OCI-LY1 (cell line): ENCODE results near the gene GNG7.
"Not testable (repeated sequence)": the region's sequence is repeated elsewhere in the genome, so short reads cannot be mapped to it uniquely, and the experiment has no call there.

Experiments
- H2AFZ ChIP-seq: fragments of 200-600 bp; sonication (generic), shearing (Covaris generic); 2 replicates; pipeline ENCODE4 v1.6.0; 2014; ENCODE audit warnings: antibody characterized with exemption, mild to moderate bottlenecking, low read length
- H3F3A ChIP-seq: fragments of 200-600 bp; sonication (generic), shearing (Covaris generic); 2 replicates; pipeline ENCODE4 v1.6.0; 2014; ENCODE audit warnings: mild to moderate bottlenecking, antibody characterized with exemption, low read length, moderate library complexity; ENCODE audit not compliant: insufficient read depth
- H3K27ac ChIP-seq: fragments of 200-600 bp; sonication (generic); 2 replicates; pipeline ENCODE4 v1.5.1; 2014; ENCODE audit warnings: low read length, mixed run types, mild to moderate bottlenecking, low read depth; ENCODE audit not compliant: poor library complexity, severe bottlenecking
- H3K27me3 ChIP-seq: fragments of 200-600 bp; sonication (generic); 2 replicates; pipeline ENCODE4 v1.6.0; 2014; ENCODE audit warnings: antibody characterized with exemption, mild to moderate bottlenecking, low read length, moderate library complexity; ENCODE audit not compliant: insufficient read depth
- H3K36me3 ChIP-seq: fragments of 200-600 bp; sonication (generic); 2 replicates; pipeline ENCODE4 v1.6.1; 2014; ENCODE audit warnings: mild to moderate bottlenecking, antibody characterized with exemption, low read length, moderate library complexity, mixed read lengths; ENCODE audit not compliant: insufficient read depth
- H3K4me1 ChIP-seq: fragments of 200-600 bp; sonication (generic); 2 replicates; pipeline ENCODE4 v1.5.1; 2014; ENCODE audit warnings: mild to moderate bottlenecking, low read length, moderate library complexity; ENCODE audit not compliant: insufficient read depth, severe bottlenecking
- H3K4me2 ChIP-seq: fragments of 200-600 bp; sonication (generic), shearing (Covaris generic); 2 replicates; pipeline ENCODE4 v1.6.1; 2014; ENCODE audit warnings: low read length
- H3K4me3 ChIP-seq: fragments of 200-600 bp; sonication (generic); 2 replicates; pipeline ENCODE4 v1.5.1; 2014; ENCODE audit warnings: low read length, low read depth, mild to moderate bottlenecking, mixed read lengths; ENCODE audit not compliant: poor library complexity, severe bottlenecking
- H3K79me2 ChIP-seq: fragments of 200-600 bp; shearing (Covaris generic); 2 replicates; pipeline ENCODE4 v1.6.1; 2016; ENCODE audit warnings: mixed run types, low read length, mixed read lengths; ENCODE audit not compliant: insufficient read depth
- H3K9ac ChIP-seq: fragments of 200-600 bp; sonication (generic), shearing (Covaris generic); 2 replicates; pipeline ENCODE4 v1.6.1; 2014; ENCODE audit warnings: mild to moderate bottlenecking, low read length, mixed read lengths
- H3K9me2 ChIP-seq: fragments of 200-600 bp; sonication (generic), shearing (Covaris generic); 2 replicates; pipeline ENCODE4 v1.6.1; 2014; ENCODE audit warnings: low read depth, mild to moderate bottlenecking, low read length, mixed read lengths
- H3K9me3 ChIP-seq: fragments of 200-600 bp; shearing (Covaris generic); 2 replicates; pipeline ENCODE4 v1.6.1; 2014; ENCODE audit warnings: low read length, mixed read lengths
- H4K20me1 ChIP-seq: fragments of 200-600 bp; sonication (generic), shearing (Covaris generic); 2 replicates; pipeline ENCODE4 v1.6.0; 2016; ENCODE audit warnings: mild to moderate bottlenecking, low read length; ENCODE audit not compliant: insufficient read depth
- EZH2 ChIP-seq: fragments of 200-600 bp; sonication (generic), shearing (Covaris generic); IDR thresholded peaks from 2 replicates; pipeline ENCODE4 v1.8.0; 2017; ENCODE audit warnings: borderline replicate concordance, mixed run types, mild to moderate bottlenecking, antibody characterized with exemption, low read length, moderate library complexity, mixed read lengths
- TF ChIP-seq, protein P1 (sequence below): fragments of 200-600 bp; sonication (generic), shearing (Covaris generic); IDR thresholded peaks from 2 replicates; pipeline ENCODE4 v1.5.1; 2017; ENCODE audit warnings: mild to moderate bottlenecking, antibody characterized with exemption, low read length, moderate library complexity, mixed read lengths

Gene GNG7

DNA sequence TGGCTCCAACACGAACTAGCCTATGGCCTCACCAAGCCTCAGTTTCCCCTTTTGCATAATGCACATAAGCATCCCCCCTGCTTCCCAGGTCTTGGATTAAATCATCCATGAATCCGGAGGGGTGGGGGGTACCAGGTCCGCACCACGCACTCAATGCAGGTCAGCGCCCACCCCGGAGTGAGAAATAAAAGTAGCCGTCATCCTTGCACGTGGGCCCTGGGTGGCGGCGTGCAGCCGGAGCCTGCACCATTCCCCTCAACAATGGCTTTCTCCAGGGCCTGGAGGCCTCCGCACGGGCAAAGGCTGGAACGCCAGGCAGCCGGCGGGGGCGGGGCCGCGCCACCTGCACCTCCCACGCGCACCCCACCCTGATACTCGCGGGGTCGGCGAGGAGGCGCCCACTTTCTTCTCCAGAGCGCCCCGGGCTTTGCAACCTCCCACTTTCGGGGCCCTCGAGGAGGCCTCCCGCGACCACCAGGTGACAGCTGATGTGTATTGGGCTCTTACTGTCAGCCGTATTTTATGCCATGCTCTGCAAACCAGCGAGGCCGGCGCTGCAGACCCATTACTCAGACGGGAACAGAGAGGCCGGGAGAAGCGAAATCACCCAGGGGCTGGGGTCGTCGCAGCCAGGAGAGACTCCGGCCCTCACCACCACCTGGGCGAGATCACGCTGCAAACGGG is 227.3 kb downstream of the GNG7 start:
- Histone ChIP-seq H3K9ac (no peak overlapping the region), H4K20me1 (no peaks in the 10 kb centered on the region), H3K9me3 (no peaks in the 10 kb centered on the region), H3K79me2 (no peaks in the 10 kb centered on the region), H3K27me3 (no peaks in the 10 kb centered on the region; the same call in 1 of the 2 replicates), H3F3A (no peaks in the 10 kb centered on the region), H3K9me2 (no peaks in the 10 kb centered on the region), H3K4me1 (peaks cover 43% of the 10 kb centered on the region), H3K27ac (no peak overlapping the region), H3K36me3 (no peaks in the 10 kb centered on the region), H3K4me3 (peak overlapping the region; percentile 74), H3K4me2 (peak overlapping the region; percentile 86), H2AFZ (no peak overlapping the region)
- TF ChIP-seq, protein P1, sequence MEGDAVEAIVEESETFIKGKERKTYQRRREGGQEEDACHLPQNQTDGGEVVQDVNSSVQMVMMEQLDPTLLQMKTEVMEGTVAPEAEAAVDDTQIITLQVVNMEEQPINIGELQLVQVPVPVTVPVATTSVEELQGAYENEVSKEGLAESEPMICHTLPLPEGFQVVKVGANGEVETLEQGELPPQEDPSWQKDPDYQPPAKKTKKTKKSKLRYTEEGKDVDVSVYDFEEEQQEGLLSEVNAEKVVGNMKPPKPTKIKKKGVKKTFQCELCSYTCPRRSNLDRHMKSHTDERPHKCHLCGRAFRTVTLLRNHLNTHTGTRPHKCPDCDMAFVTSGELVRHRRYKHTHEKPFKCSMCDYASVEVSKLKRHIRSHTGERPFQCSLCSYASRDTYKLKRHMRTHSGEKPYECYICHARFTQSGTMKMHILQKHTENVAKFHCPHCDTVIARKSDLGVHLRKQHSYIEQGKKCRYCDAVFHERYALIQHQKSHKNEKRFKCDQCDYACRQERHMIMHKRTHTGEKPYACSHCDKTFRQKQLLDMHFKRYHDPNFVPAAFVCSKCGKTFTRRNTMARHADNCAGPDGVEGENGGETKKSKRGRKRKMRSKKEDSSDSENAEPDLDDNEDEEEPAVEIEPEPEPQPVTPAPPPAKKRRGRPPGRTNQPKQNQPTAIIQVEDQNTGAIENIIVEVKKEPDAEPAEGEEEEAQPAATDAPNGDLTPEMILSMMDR: peak; percentile 13; the same call in 1 of the 2 replicates
- no peak for TF ChIP-seq EZH2

DNA sequence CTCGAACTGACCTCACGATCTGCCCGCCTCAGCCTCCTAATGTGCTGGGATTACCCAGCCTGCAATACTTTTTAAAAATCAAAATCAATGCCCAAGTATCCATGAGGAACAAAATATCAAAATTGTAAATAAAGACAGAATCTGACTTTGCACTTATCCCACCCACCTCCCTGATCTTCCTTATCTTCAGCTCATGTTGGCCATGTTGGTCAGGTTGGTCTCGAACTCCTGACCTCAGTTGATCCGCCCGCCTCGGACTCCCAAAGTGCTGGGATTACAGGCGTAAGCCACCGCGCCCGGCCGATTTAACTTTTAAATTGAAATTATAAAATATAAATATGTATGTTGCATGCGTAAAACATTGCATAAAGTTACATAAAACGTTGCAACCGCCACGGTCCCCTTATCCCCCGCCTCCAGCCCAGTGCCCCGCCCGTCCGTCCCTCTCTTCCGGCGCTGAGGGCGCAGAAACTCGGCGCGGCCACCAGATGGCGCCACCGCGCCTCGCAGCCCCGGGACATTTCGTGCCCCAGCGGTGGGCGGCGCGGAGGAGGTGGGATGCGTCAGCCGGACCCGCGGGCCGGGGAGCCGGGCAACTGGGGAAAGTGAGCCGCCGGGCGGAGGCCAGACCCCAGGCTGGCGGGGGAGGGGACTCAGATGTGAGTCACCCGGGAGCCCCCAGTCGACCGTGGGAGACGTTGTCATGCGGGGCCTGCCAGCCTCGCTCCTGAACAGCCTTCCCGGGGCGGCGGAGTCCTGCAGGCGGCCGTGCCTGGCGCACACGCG is 228.1 kb downstream of the GNG7 start:
- Histone ChIP-seq H3K4me2 (peak overlapping the region; percentile 86), H3K9me3 (no peaks in the 10 kb centered on the region), H3K79me2 (no peaks in the 10 kb centered on the region), H3K4me1 (peaks cover 45% of the 10 kb centered on the region), H3K9me2 (no peaks in the 10 kb centered on the region), H3K27me3 (no peaks in the 10 kb centered on the region; the same call in 1 of the 2 replicates), H4K20me1 (no peaks in the 10 kb centered on the region), H3F3A (no peaks in the 10 kb centered on the region), H2AFZ (no peak overlapping the region), H3K27ac (no peak overlapping the region), H3K36me3 (no peaks in the 10 kb centered on the region), H3K4me3 (peak overlapping the region; percentile 74), H3K9ac (no peak overlapping the region)
- TF ChIP-seq, protein P1: peak; percentile 88
- TF ChIP-seq EZH2: no peak

DNA sequence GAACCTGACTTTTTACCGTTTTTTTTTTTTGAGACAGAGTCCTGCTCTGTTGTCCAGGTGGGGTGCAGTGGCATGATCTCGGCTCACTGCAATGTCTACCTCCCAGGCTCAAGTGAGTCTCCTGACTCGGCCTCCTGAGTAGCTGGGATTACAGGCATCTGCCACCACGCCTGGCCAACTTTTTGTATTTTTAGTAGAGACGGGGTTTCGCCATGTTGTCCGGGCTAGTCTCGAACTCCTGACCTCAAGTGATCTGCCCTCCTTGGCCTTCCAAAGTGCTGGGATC is 232.6 kb downstream of the GNG7 start:
- not testable (repeated sequence) for H3K36me3 ChIP-seq, H3K27ac ChIP-seq, H3K9ac ChIP-seq, H4K20me1 ChIP-seq, H3K9me2 ChIP-seq, H3K79me2 ChIP-seq, H3K4me1 ChIP-seq, H3K4me3 ChIP-seq, H2AFZ ChIP-seq, H3K9me3 ChIP-seq, H3F3A ChIP-seq, H3K27me3 ChIP-seq, H3K4me2 ChIP-seq
